PC-3 (cell line): ENCODE data around the gene CTTNBP2NL.

ENCODE experiments used
- EZH2 ChIP-seq: fragments of 300-600 bp; sonication (generic); IDR thresholded peaks from one replicate; pipeline ENCODE4 v1.6.1; 2017; ENCODE audit warnings: antibody characterized with exemption, mild to moderate bottlenecking, low read length; ENCODE audit not compliant: unreplicated experiment
- EZH2phosphoT487 ChIP-seq: fragments of 300-600 bp; sonication (generic); IDR thresholded peaks from 2 replicates; pipeline ENCODE4 v1.6.1; 2018; ENCODE audit warnings: mild to moderate bottlenecking, antibody characterized with exemption, low read length, borderline replicate concordance
- TF ChIP-seq, protein P1 (sequence below): fragments of 300-600 bp; sonication (generic); conservative IDR thresholded peaks from 2 replicates; pipeline ENCODE4 v1.5.1; 2017; ENCODE audit warnings: antibody characterized with exemption, low read depth, mild to moderate bottlenecking, low read length

- TF ChIP-seq, protein P1, sequence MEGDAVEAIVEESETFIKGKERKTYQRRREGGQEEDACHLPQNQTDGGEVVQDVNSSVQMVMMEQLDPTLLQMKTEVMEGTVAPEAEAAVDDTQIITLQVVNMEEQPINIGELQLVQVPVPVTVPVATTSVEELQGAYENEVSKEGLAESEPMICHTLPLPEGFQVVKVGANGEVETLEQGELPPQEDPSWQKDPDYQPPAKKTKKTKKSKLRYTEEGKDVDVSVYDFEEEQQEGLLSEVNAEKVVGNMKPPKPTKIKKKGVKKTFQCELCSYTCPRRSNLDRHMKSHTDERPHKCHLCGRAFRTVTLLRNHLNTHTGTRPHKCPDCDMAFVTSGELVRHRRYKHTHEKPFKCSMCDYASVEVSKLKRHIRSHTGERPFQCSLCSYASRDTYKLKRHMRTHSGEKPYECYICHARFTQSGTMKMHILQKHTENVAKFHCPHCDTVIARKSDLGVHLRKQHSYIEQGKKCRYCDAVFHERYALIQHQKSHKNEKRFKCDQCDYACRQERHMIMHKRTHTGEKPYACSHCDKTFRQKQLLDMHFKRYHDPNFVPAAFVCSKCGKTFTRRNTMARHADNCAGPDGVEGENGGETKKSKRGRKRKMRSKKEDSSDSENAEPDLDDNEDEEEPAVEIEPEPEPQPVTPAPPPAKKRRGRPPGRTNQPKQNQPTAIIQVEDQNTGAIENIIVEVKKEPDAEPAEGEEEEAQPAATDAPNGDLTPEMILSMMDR = no peak
- TF ChIP-seq EZH2phosphoT487 = no peak
- TF ChIP-seq EZH2 = no peak
Observed at GRCh38 chr1:112444269-112444668, 48.3 kb downstream of the CTTNBP2NL start.
